Measurements from ENCODE around the gene HTRA3. TPM values are rescaled to one million over a fixed set of nuclear protein-coding genes. Genes with fewer than 3 reads are reported as not detected.

HTRA3 gene
- total and polyA plus RNA-seq, 2 experiments from 2014 or later, result 3.2 to 5.2 TPM

- H3F3A ChIP-seq (ENCODE audit: insufficient read depth), result no peaks in the 10 kb centered on the region; the same call in 1 of the 2 replicates
- no peak overlapping the region for H2AFZ ChIP-seq
- no peak overlapping the region for H3K9ac ChIP-seq
- DNase-seq, result no peak
- no peaks in the 10 kb centered on the region for H3K79me2 ChIP-seq (ENCODE audit: insufficient read depth)
- no peaks in the 10 kb centered on the region for H3K9me2 ChIP-seq (ENCODE audit: insufficient read depth)
- no peak overlapping the region for H3K4me2 ChIP-seq (ENCODE audit: unreplicated experiment)
- in situ Hi-C loops (cut with MboI), result no loop called here
- H3K4me1 ChIP-seq (ENCODE audit: insufficient read depth), result peaks cover 10% of the 10 kb centered on the region
- H3K9me3 ChIP-seq (ENCODE audit: low read depth), result no peaks in the 10 kb centered on the region
- no peaks in the 10 kb centered on the region for H3K27me3 ChIP-seq (replicated peaks; ENCODE audit: insufficient read depth)
- 94 to 96% methylated on average over 10 of the region's 10 CpGs for WGBS, 2 experiments (ENCODE audit: low coverage in 1 of 2, low lambda C conversion rate in 2 of 2, missing lambda C conversion rate in 2 of 2)
- TF ChIP-seq EZH2phosphoT487 (IDR thresholded peaks at IDR 0.05; ENCODE audit: insufficient read depth, low read depth) (no peak), EZH2 (IDR thresholded peaks at IDR 0.05; ENCODE audit: insufficient read depth, poor library complexity, severe bottlenecking) (no peak)
- no peaks in the 10 kb centered on the region for H4K20me1 ChIP-seq (ENCODE audit: insufficient read depth)
- no peaks in the 10 kb centered on the region for H3K36me3 ChIP-seq (ENCODE audit: low read depth)
- H3K27ac ChIP-seq, result no peak overlapping the region
- H3K4me3 ChIP-seq, result no peak overlapping the region
These were observed 13.6 kb downstream of the HTRA3 start for GRCh38 chr4:8283161-8283560.

DNA sequence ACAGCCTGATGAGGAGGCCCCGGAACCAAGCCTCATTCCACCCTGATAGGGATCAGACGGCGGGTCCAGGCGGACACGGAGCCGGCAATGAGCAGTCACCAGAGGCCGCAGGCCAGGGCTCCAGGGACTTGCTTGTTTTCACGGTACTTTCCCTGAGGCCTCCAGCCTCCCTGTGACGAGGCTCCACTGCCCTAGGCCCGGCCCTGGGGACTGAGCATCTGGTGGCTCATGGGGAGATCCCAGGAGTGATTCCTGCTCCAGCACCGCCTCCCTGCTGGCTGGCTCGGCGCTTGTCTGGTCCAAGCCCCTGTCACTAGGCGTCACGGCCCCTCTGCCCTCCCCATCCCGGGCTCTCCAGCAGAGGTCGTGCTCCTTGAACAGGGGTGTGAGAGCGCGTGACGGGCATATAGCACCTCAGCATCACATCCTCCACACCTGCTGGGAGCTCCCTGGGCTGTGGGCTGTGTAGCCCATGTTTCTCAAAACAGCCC, 14.1 kb downstream of the HTRA3 start:
- Histone ChIP-seq H3K4me2 (ENCODE audit: unreplicated experiment) (no peak overlapping the region), H3K27ac (no peak overlapping the region), H3K79me2 (ENCODE audit: insufficient read depth) (no peaks in the 10 kb centered on the region), H4K20me1 (ENCODE audit: insufficient read depth) (no peaks in the 10 kb centered on the region), H3K36me3 (ENCODE audit: low read depth) (no peaks in the 10 kb centered on the region), H3K4me3 (no peak overlapping the region), H3K27me3 (replicated peaks; ENCODE audit: insufficient read depth) (no peaks in the 10 kb centered on the region), H3K9ac (no peak overlapping the region), H2AFZ (no peak overlapping the region), H3K9me3 (ENCODE audit: low read depth) (no peaks in the 10 kb centered on the region), H3K4me1 (ENCODE audit: insufficient read depth) (peaks cover 6% of the 10 kb centered on the region), H3F3A (ENCODE audit: insufficient read depth) (no peaks in the 10 kb centered on the region; the same call in 1 of the 2 replicates), H3K9me2 (ENCODE audit: insufficient read depth) (no peaks in the 10 kb centered on the region)
- 74 to 77% methylated on average over 20 of the region's 20 CpGs for WGBS, 2 experiments (ENCODE audit: low coverage in 1 of 2, low lambda C conversion rate in 2 of 2, missing lambda C conversion rate in 2 of 2)
- no peak for TF ChIP-seq EZH2phosphoT487 (IDR thresholded peaks at IDR 0.05; ENCODE audit: insufficient read depth, low read depth)
- in situ Hi-C loops (cut with MboI), result no loop called here
- DNase-seq, result no peak

DNA sequence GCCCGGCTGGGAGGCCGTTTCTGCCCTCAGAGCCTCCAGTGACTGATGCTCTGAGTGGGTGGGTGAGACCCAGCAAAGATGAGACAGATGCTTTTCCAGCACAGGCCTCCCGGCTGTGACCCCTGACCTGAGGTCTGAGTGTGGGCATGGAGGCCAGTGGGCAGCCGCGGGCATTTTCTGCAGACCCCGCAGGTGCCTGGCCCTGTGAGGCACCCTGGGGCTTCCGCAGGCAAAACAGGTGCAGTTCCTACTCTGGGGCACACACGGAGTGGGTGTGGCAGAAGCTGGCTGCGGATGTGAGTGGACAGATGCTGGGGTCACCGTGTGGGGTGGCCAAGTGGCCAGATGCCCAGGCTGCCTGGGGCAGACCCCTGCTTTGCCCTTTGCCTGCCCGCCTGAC, 14.8 kb downstream of the HTRA3 start:
- Histone ChIP-seq H3K27me3 (replicated peaks; ENCODE audit: insufficient read depth) (no peaks in the 10 kb centered on the region), H3K4me1 (ENCODE audit: insufficient read depth) (no peaks in the 10 kb centered on the region), H3F3A (ENCODE audit: insufficient read depth) (no peaks in the 10 kb centered on the region), H3K36me3 (ENCODE audit: low read depth) (no peaks in the 10 kb centered on the region), H2AFZ (no peak overlapping the region), H3K79me2 (ENCODE audit: insufficient read depth) (no peaks in the 10 kb centered on the region), H3K9me2 (ENCODE audit: insufficient read depth) (no peaks in the 10 kb centered on the region), H3K27ac (no peak overlapping the region), H3K9me3 (ENCODE audit: low read depth) (no peaks in the 10 kb centered on the region), H4K20me1 (ENCODE audit: insufficient read depth) (no peaks in the 10 kb centered on the region), H3K4me2 (ENCODE audit: unreplicated experiment) (no peak overlapping the region), H3K4me3 (no peak overlapping the region), H3K9ac (no peak overlapping the region)
- TF ChIP-seq EZH2phosphoT487 (IDR thresholded peaks at IDR 0.05; ENCODE audit: insufficient read depth, low read depth), result no peak
- TF ChIP-seq EZH2 (IDR thresholded peaks at IDR 0.05; ENCODE audit: insufficient read depth, poor library complexity, severe bottlenecking), result no peak
- DNase-seq, result no peak
- in situ Hi-C loops (cut with MboI), result no loop called here
- 78% methylated on average over 11 of the region's 11 CpGs for WGBS, 2 experiments (ENCODE audit: low coverage in 1 of 2, low lambda C conversion rate in 2 of 2, missing lambda C conversion rate in 2 of 2)

- H3K9me3 ChIP-seq (ENCODE audit: low read depth), result no peaks in the 10 kb centered on the region
- in situ Hi-C loops (cut with MboI), result no loop called here
- no peak for TF ChIP-seq EZH2phosphoT487 (IDR thresholded peaks at IDR 0.05; ENCODE audit: insufficient read depth, low read depth)
- no peak for TF ChIP-seq EZH2 (IDR thresholded peaks at IDR 0.05; ENCODE audit: insufficient read depth, poor library complexity, severe bottlenecking)
These were observed 15.8 kb downstream of the HTRA3 start for GRCh38 chr4:8285143-8285975.

More at GRCh38 chr4:8285143-8285975, 15.8 kb downstream of the HTRA3 start:
- H3K79me2 ChIP-seq (ENCODE audit: insufficient read depth), result no peaks in the 10 kb centered on the region
- H3K9ac ChIP-seq, result no peak overlapping the region
- no peaks in the 10 kb centered on the region for H3K27me3 ChIP-seq (replicated peaks; ENCODE audit: insufficient read depth)
- WGBS, 2 experiments (ENCODE audit: low coverage in 1 of 2, low lambda C conversion rate in 2 of 2, missing lambda C conversion rate in 2 of 2), result 77 to 80% methylated on average over 16 of the region's 16 CpGs
- H3K9me2 ChIP-seq (ENCODE audit: insufficient read depth), result no peaks in the 10 kb centered on the region
- DNase-seq, result no peak
- no peak overlapping the region for H3K4me3 ChIP-seq
- no peaks in the 10 kb centered on the region for H3F3A ChIP-seq (ENCODE audit: insufficient read depth)
- H3K4me1 ChIP-seq (ENCODE audit: insufficient read depth), result no peaks in the 10 kb centered on the region
- H3K4me2 ChIP-seq (ENCODE audit: unreplicated experiment), result no peak overlapping the region
- no peak overlapping the region for H2AFZ ChIP-seq
- H3K27ac ChIP-seq, result no peak overlapping the region
- H4K20me1 ChIP-seq (ENCODE audit: insufficient read depth), result no peaks in the 10 kb centered on the region
- H3K36me3 ChIP-seq (ENCODE audit: low read depth), result no peaks in the 10 kb centered on the region

Data from GM23248 (cell line).